Activated CD8-positive, alpha-beta T cell treated with anti-CD3 and anti-CD28 coated beads for 36 hours (primary cell): ENCODE results near the gene RAB3C. TPM values are rescaled to one million over a fixed set of nuclear protein-coding genes. Genes with fewer than 3 reads are reported as not detected.

Experiments
- ATAC-seq: fragments of 200-7000 bp; cut with Tn5 transposase; one replicate; pipeline ENCODE4 v1.10.0; 2021; ENCODE audit warnings: mild to moderate bottlenecking, moderate library complexity
- CTCF ChIA-PET: fragments of 350-600 bp; sonication (Branson Sonifier 250); formaldehyde crosslinking; loops from one replicate; lab custom pipeline; 2021; ENCODE audit warnings: antibody characterized with exemption; lab: Charles Lee
- POLR2A ChIA-PET: fragments of 350-600 bp; sonication (Branson Sonifier 250); formaldehyde crosslinking; loops from one replicate; lab custom pipeline; 2021; ENCODE audit warnings: antibody characterized with exemption; lab: Charles Lee
- DNase-seq: peaks from one replicate; pipeline ENCODE4 v3.0.0-alpha.2; 2020
- H3K27ac Mint-ChIP-seq: one replicate; pipeline ENCODE4 v1.8.0; 2021; ENCODE audit warnings: mild to moderate bottlenecking, mixed read lengths
- H3K27me3 Mint-ChIP-seq: one replicate; pipeline ENCODE4 v1.8.0; 2021; ENCODE audit warnings: mixed read lengths
- H3K36me3 Mint-ChIP-seq: one replicate; pipeline ENCODE4 v1.8.0; 2021; ENCODE audit warnings: low read depth, mixed read lengths
- H3K4me1 Mint-ChIP-seq: one replicate; pipeline ENCODE4 v1.8.0; 2021; ENCODE audit warnings: low read depth, mixed read lengths
- H3K4me3 Mint-ChIP-seq: one replicate; pipeline ENCODE4 v1.8.0; 2021; ENCODE audit warnings: mild to moderate bottlenecking, moderate library complexity, mixed read lengths
- H3K9me3 Mint-ChIP-seq: one replicate; pipeline ENCODE4 v1.8.0; 2021; ENCODE audit warnings: mixed read lengths
- CTCF ChIP-seq: fragments of 200-600 bp; IDR thresholded peaks from one replicate; pipeline ENCODE4 v1.8.0; 2022; ENCODE audit warnings: antibody characterized with exemption, mild to moderate bottlenecking
- intact Hi-C: fragments of 100-400 bp; cut with micrococcal nuclease; formaldehyde crosslinking; loops from one replicate; pipeline ENCODE4 v1.10.0; 2022
- total RNA-seq, 2 experiments: library from RNA; stranded (reverse); gene quantifications; one replicate each; pipeline ENCODE4 v1.2.3, GENCODE V29; 2021

RAB3C gene
- total RNA-seq, 2 experiments from 2014 or later, result not detected

GRCh38 chr5:58834242-58835225 lies 251.7 kb downstream of the RAB3C start:
- CTCF ChIA-PET, result no interaction called here

GRCh38 chr5:58836351-58836750 lies 253.5 kb downstream of the RAB3C start:
- H3K27me3 Mint-ChIP-seq, result no peaks in the 10 kb centered on the region
- H3K9me3 Mint-ChIP-seq, result no peaks in the 10 kb centered on the region
- no peak for DNase-seq
- no peak for TF ChIP-seq CTCF
- no peaks in the 10 kb centered on the region for H3K36me3 Mint-ChIP-seq
- ATAC-seq, result no peak
- ChIA-PET POLR2A (no interaction called here), CTCF (no interaction called here)
- intact Hi-C loops, result no loop called here
- no peak overlapping the region for H3K27ac Mint-ChIP-seq
- no peaks in the 10 kb centered on the region for H3K4me1 Mint-ChIP-seq
- no peak overlapping the region for H3K4me3 Mint-ChIP-seq

More at GRCh38 chr5:58834242-58835225, 251.7 kb downstream of the RAB3C start:
- H3K4me1 Mint-ChIP-seq, result no peaks in the 10 kb centered on the region
- DNase-seq, result no peak
- H3K36me3 Mint-ChIP-seq, result no peaks in the 10 kb centered on the region
- intact Hi-C loops, result no loop called here
- POLR2A ChIA-PET, result no interaction called here
- TF ChIP-seq CTCF, result no peak
- H3K4me3 Mint-ChIP-seq, result no peak overlapping the region
- H3K27me3 Mint-ChIP-seq, result no peaks in the 10 kb centered on the region
- ATAC-seq, result no peak
- no peak overlapping the region for H3K27ac Mint-ChIP-seq
- H3K9me3 Mint-ChIP-seq, result no peaks in the 10 kb centered on the region

- H3K4me3 Mint-ChIP-seq, result no peak overlapping the region
- TF ChIP-seq CTCF, result no peak
- CTCF ChIA-PET, result no interaction called here
- H3K36me3 Mint-ChIP-seq, result no peaks in the 10 kb centered on the region
- H3K9me3 Mint-ChIP-seq, result no peaks in the 10 kb centered on the region
- H3K4me1 Mint-ChIP-seq, result no peaks in the 10 kb centered on the region
- H3K27me3 Mint-ChIP-seq, result no peaks in the 10 kb centered on the region
- no peak overlapping the region for H3K27ac Mint-ChIP-seq
- no peak for DNase-seq
- no peak for ATAC-seq
- intact Hi-C loops, result no loop called here
- POLR2A ChIA-PET, result no interaction called here
Observed at GRCh38 chr5:58838729-58839128, 255.9 kb downstream of the RAB3C start.

- H3K27ac Mint-ChIP-seq, result no peak overlapping the region
- no peak overlapping the region for H3K4me3 Mint-ChIP-seq
- ChIA-PET POLR2A (no interaction called here), CTCF (interaction anchor here (1.1 kb wide), 1 partner anchor 13 kb away, joined by 6 read pairs; no protein-coding TSS in a partner anchor)
- intact Hi-C loops, result no loop called here
- DNase-seq, result no peak
- no peak for ATAC-seq
- H3K36me3 Mint-ChIP-seq, result no peaks in the 10 kb centered on the region
- no peaks in the 10 kb centered on the region for H3K9me3 Mint-ChIP-seq
- TF ChIP-seq CTCF, result no peak
- H3K4me1 Mint-ChIP-seq, result no peaks in the 10 kb centered on the region
- H3K27me3 Mint-ChIP-seq, result no peaks in the 10 kb centered on the region
Observed at GRCh38 chr5:58842852-58843251, 260.0 kb downstream of the RAB3C start.

GRCh38 chr5:58844395-58844794 lies 261.5 kb downstream of the RAB3C start:
- no peaks in the 10 kb centered on the region for H3K4me1 Mint-ChIP-seq
- CTCF ChIA-PET, result no interaction called here
- no peak overlapping the region for H3K4me3 Mint-ChIP-seq
- DNase-seq (no peak), ATAC-seq (no peak)
- no peaks in the 10 kb centered on the region for H3K9me3 Mint-ChIP-seq
- no peak overlapping the region for H3K27ac Mint-ChIP-seq
- no peak for TF ChIP-seq CTCF
- intact Hi-C loops, result no loop called here
- POLR2A ChIA-PET, result no interaction called here
- H3K27me3 Mint-ChIP-seq, result no peaks in the 10 kb centered on the region
- H3K36me3 Mint-ChIP-seq, result no peaks in the 10 kb centered on the region
